Skeletal muscle tissue (tissue), 4 donors: ENCODE results near the gene CBFA2T2. TPM values are rescaled to one million over a fixed set of nuclear protein-coding genes. Genes with fewer than 3 reads are reported as not detected.
"Not testable (repeated sequence)": the region's sequence is repeated elsewhere in the genome, so short reads cannot be mapped to it uniquely, and the experiment has no call there.

Experiments
- H3K27ac ChIP-seq: one replicate; pipeline ENCODE4 v1.7.0; 2013; ENCODE audit warnings: mild to moderate bottlenecking, low read depth, low read length, inconsistent platforms
- H3K27me3 ChIP-seq, 3 donors: one replicate each; pipeline ENCODE4 v1.7.0; 2013; ENCODE audit warnings: low read length in 3 of 3; ENCODE audit not compliant: control insufficient read depth in 3 of 3, insufficient read depth in 3 of 3
- H3K36me3 ChIP-seq, 3 donors: one replicate each; pipeline ENCODE4 v1.7.0; 2013; ENCODE audit warnings: low read length in 3 of 3; ENCODE audit not compliant: control insufficient read depth in 3 of 3, insufficient read depth in 3 of 3
- H3K4me1 ChIP-seq, 3 donors: one replicate each; pipeline ENCODE4 v1.7.0; 2013; ENCODE audit warnings: low read length in 3 of 3, mild to moderate bottlenecking in 3 of 3; ENCODE audit not compliant: control insufficient read depth in 3 of 3, insufficient read depth in 3 of 3
- H3K4me3 ChIP-seq, 3 donors: one replicate each; pipeline ENCODE4 v1.7.0; 2013; ENCODE audit warnings: low read length in 3 of 3
- H3K9ac ChIP-seq, 3 donors: one replicate each; pipeline ENCODE4 v1.7.0; 2013; ENCODE audit warnings: low read length in 3 of 3, mild to moderate bottlenecking in 3 of 3, moderate library complexity in 2 of 3, low read depth in 1 of 3
- H3K9me3 ChIP-seq, 3 donors: one replicate each; pipeline ENCODE4 v1.7.0; 2013; ENCODE audit warnings: low read length in 3 of 3; ENCODE audit not compliant: control insufficient read depth in 3 of 3
- total RNA-seq: library from RNA; depleted of rRNA; stranded (reverse); fragments of >200 nt; gene quantifications from one replicate; pipeline ENCODE4 v1.2.3, GENCODE V29; 2014
- donor health status: Osteomylitis.

CBFA2T2 gene
- total RNA-seq, 1 donor from 2014 or later, result 10.4 TPM

- H3K4me1 ChIP-seq, result peaks cover 0 to 6% (median 4%) of the 10 kb centered on the region in 3 donors
- no peaks in the 10 kb centered on the region for H3K9me3 ChIP-seq
- H3K27ac ChIP-seq, result no peak overlapping the region
- no peaks in the 10 kb centered on the region for H3K27me3 ChIP-seq
- no peaks in the 10 kb centered on the region for H3K36me3 ChIP-seq
- H3K9ac ChIP-seq, result no peak overlapping the region
- H3K4me3 ChIP-seq, result no peak overlapping the region
Observed at GRCh38 chr20:33556246-33556645, 66.3 kb downstream of the CBFA2T2 start.

GRCh38 chr20:33558348-33559144 lies 68.7 kb downstream of the CBFA2T2 start:
- no peaks in the 10 kb centered on the region for H3K36me3 ChIP-seq
- no peak overlapping the region for H3K4me3 ChIP-seq
- no peak overlapping the region for H3K9ac ChIP-seq
- H3K27me3 ChIP-seq, result no peaks in the 10 kb centered on the region
- peaks cover 7 to 12% (median 8%) of the 10 kb centered on the region in 3 donors for H3K4me1 ChIP-seq
- no peak overlapping the region for H3K27ac ChIP-seq
- no peaks in the 10 kb centered on the region for H3K9me3 ChIP-seq

GRCh38 chr20:33559212-33559611 lies 69.3 kb downstream of the CBFA2T2 start:
- H3K4me1 ChIP-seq, result peaks cover 7 to 12% (median 8%) of the 10 kb centered on the region in 3 donors
- H3K9me3 ChIP-seq, result no peaks in the 10 kb centered on the region
- H3K9ac ChIP-seq, result no peak overlapping the region
- H3K4me3 ChIP-seq, result no peak overlapping the region
- H3K36me3 ChIP-seq, result no peaks in the 10 kb centered on the region
- no peak overlapping the region for H3K27ac ChIP-seq
- no peaks in the 10 kb centered on the region for H3K27me3 ChIP-seq

GRCh38 chr20:33560026-33560425 lies 70.1 kb downstream of the CBFA2T2 start:
- H3K9ac ChIP-seq, result no peak overlapping the region
- no peaks in the 10 kb centered on the region for H3K27me3 ChIP-seq
- peaks cover 7 to 12% (median 7%) of the 10 kb centered on the region in 3 donors for H3K4me1 ChIP-seq
- no peak overlapping the region for H3K27ac ChIP-seq
- H3K9me3 ChIP-seq, result no peaks in the 10 kb centered on the region
- H3K36me3 ChIP-seq, result no peaks in the 10 kb centered on the region
- no peak overlapping the region for H3K4me3 ChIP-seq

GRCh38 chr20:33561053-33561452 lies 71.2 kb downstream of the CBFA2T2 start:
- not testable (repeated sequence) for H3K27ac ChIP-seq, H3K9ac ChIP-seq, H3K4me3 ChIP-seq, H3K27me3 ChIP-seq, H3K9me3 ChIP-seq, H3K36me3 ChIP-seq
- peaks cover 5 to 12% (median 7%) of the 10 kb centered on the region in 3 donors for H3K4me1 ChIP-seq

GRCh38 chr20:33561692-33562601 lies 72.1 kb downstream of the CBFA2T2 start:
- Histone ChIP-seq H3K9me3 (no peaks in the 10 kb centered on the region), H3K27me3 (no peaks in the 10 kb centered on the region), H3K9ac (peak overlapping the region in 1 of 3 donors; percentile 17), H3K36me3 (no peaks in the 10 kb centered on the region), H3K27ac (no peak overlapping the region), H3K4me3 (no peak overlapping the region), H3K4me1 (peaks cover 5 to 12% (median 7%) of the 10 kb centered on the region in 3 donors)

GRCh38 chr20:33563788-33564187 lies 73.9 kb downstream of the CBFA2T2 start:
- H3K27me3 ChIP-seq, result no peaks in the 10 kb centered on the region
- no peak overlapping the region for H3K4me3 ChIP-seq
- peaks cover 11 to 17% (median 12%) of the 10 kb centered on the region in 3 donors for H3K4me1 ChIP-seq
- no peaks in the 10 kb centered on the region for H3K36me3 ChIP-seq
- H3K9ac ChIP-seq, result no peak overlapping the region
- no peak overlapping the region for H3K27ac ChIP-seq
- no peaks in the 10 kb centered on the region for H3K9me3 ChIP-seq

- Histone ChIP-seq H3K9me3 (no peaks in the 10 kb centered on the region), H3K27ac (no peak overlapping the region), H3K36me3 (no peaks in the 10 kb centered on the region), H3K9ac (no peak overlapping the region), H3K27me3 (no peaks in the 10 kb centered on the region), H3K4me3 (no peak overlapping the region), H3K4me1 (peaks cover 12 to 14% (median 13%) of the 10 kb centered on the region in 3 donors)
Observed at GRCh38 chr20:33566781-33567603, 77.1 kb downstream of the CBFA2T2 start.

GRCh38 chr20:33567949-33568348 lies 78.1 kb downstream of the CBFA2T2 start:
- Histone ChIP-seq H3K4me3 (no peak overlapping the region), H3K27me3 (no peaks in the 10 kb centered on the region), H3K9ac (no peak overlapping the region), H3K9me3 (no peaks in the 10 kb centered on the region), H3K27ac (no peak overlapping the region), H3K4me1 (peaks cover 6 to 9% (median 8%) of the 10 kb centered on the region in 3 donors), H3K36me3 (no peaks in the 10 kb centered on the region)
